Measurements from ENCODE around the gene STX11.

Gene STX11

GRCh38 chr6:144215932-144216667 lies 65.8 kb downstream of the STX11 start:
- peak; percentile 46 for DNase-seq

- no peak for DNase-seq
Measured at GRCh38 chr6:144216668-144217218, 66.4 kb downstream of the STX11 start.

GRCh38 chr6:144217264-144217663 lies 66.9 kb downstream of the STX11 start:
- DNase-seq, result no peak

GRCh38 chr6:144217797-144218196 lies 67.5 kb downstream of the STX11 start:
- no peak for DNase-seq

- no peak for DNase-seq
Measured at GRCh38 chr6:144219056-144219685, 68.9 kb downstream of the STX11 start.

- DNase-seq, result no peak
Measured at GRCh38 chr6:144220031-144220790, 69.9 kb downstream of the STX11 start.

- DNase-seq, result no peak
Measured at GRCh38 chr6:144223686-144224085, 73.4 kb downstream of the STX11 start.

- no peak for DNase-seq
Measured at GRCh38 chr6:144231721-144232120, 81.4 kb downstream of the STX11 start.

- DNase-seq, result no peak
Measured at GRCh38 chr6:144232176-144232831, 82.0 kb downstream of the STX11 start.

GRCh38 chr6:144232832-144233230 lies 82.5 kb downstream of the STX11 start:
- DNase-seq, result no peak

- DNase-seq, result no peak
Measured at GRCh38 chr6:144234399-144234798, 84.1 kb downstream of the STX11 start.

- no peak for DNase-seq
Measured at GRCh38 chr6:144234935-144235334, 84.6 kb downstream of the STX11 start.
